Stimulated activated CD4-positive, alpha-beta T cell treated with anti-CD3 and anti-CD28 coated beads, Interleukin-4, amount 100 ng/mL, for 1 hour (primary cell): Measurements from ENCODE around the gene MAPK8IP1.

ENCODE experiments used
- DNase-seq: peaks from one replicate; pipeline ENCODE4 v3.0.0-alpha.2; 2020

Gene MAPK8IP1

GRCh38 chr11:45949992-45950407 is 64.5 kb downstream of the MAPK8IP1 start:
- no peak for DNase-seq
